ENCODE results near the gene PDXK. TPM values are rescaled to one million over a fixed set of nuclear protein-coding genes. Genes with fewer than 3 reads are reported as not detected.
A peak's percentile ranks its signal among the peaks of the same experiment; 100 is the strongest.

Gene PDXK
- total RNA-seq, 1 experiment from 2014 or later, result 175 TPM

GRCh38 chr21:43719748-43720538 is 1.0 kb downstream of the PDXK start:
- peaks cover 34% of the 10 kb centered on the region for H3K4me1 ChIP-seq (replicated peaks; ENCODE audit: insufficient read depth)
- BruUV-seq (replicated peaks), result no TSS peak
- H3K79me2 ChIP-seq (ENCODE audit: low read depth), result peaks cover 57% of the 10 kb centered on the region
- H2AFZ ChIP-seq, result no peak overlapping the region
- ChIA-PET CTCF (no interaction called here), POLR2A (ENCODE audit: unreplicated experiment) (no interaction called here)
- intact Hi-C loops (cut with micrococcal nuclease; ENCODE audit: unreplicated experiment), result no loop called here
- peaks cover 28% of the 10 kb centered on the region for H4K20me1 ChIP-seq (ENCODE audit: insufficient read depth)
- H3K4me3 ChIP-seq, result peak overlapping the region; percentile 71
- no peaks in the 10 kb centered on the region for H3K9me2 ChIP-seq (ENCODE audit: insufficient read depth)
- TF ChIP-seq CTCF (conservative IDR thresholded peaks at IDR 0.05) (no peak), EZH2 (IDR thresholded peaks at IDR 0.05; ENCODE audit: low read depth) (no peak)
- H3K27ac ChIP-seq, result peak overlapping the region; percentile 53
- no peaks in the 10 kb centered on the region for H3K9me3 ChIP-seq (ENCODE audit: insufficient read depth, low read depth)
- peak overlapping the region; percentile 89 for H3K4me2 ChIP-seq
- DNase-seq, result no peak
- H3F3A ChIP-seq (ENCODE audit: insufficient read depth, low read depth), result peaks cover 16% of the 10 kb centered on the region
- H3K36me3 ChIP-seq (ENCODE audit: low read depth), result no peaks in the 10 kb centered on the region
- H3K27me3 ChIP-seq (ENCODE audit: insufficient read depth, low read depth), result no peaks in the 10 kb centered on the region

GRCh38 chr21:43720539-43721166 is 1.7 kb downstream of the PDXK start:
- Histone ChIP-seq H3K9me3 (ENCODE audit: insufficient read depth, low read depth) (no peaks in the 10 kb centered on the region), H3K79me2 (ENCODE audit: low read depth) (peaks cover 63% of the 10 kb centered on the region), H3K36me3 (ENCODE audit: low read depth) (no peaks in the 10 kb centered on the region), H3K4me1 (replicated peaks; ENCODE audit: insufficient read depth) (peaks cover 41% of the 10 kb centered on the region), H4K20me1 (ENCODE audit: insufficient read depth) (peaks cover 28% of the 10 kb centered on the region), H3F3A (ENCODE audit: insufficient read depth, low read depth) (peaks cover 23% of the 10 kb centered on the region), H2AFZ (no peak overlapping the region), H3K4me3 (peak overlapping the region; percentile 71), H3K27me3 (ENCODE audit: insufficient read depth, low read depth) (no peaks in the 10 kb centered on the region), H3K27ac (no peak overlapping the region), H3K9me2 (ENCODE audit: insufficient read depth) (no peaks in the 10 kb centered on the region), H3K4me2 (peak overlapping the region; percentile 89)
- DNase-seq, result no peak
- TF ChIP-seq EZH2 (IDR thresholded peaks at IDR 0.05; ENCODE audit: low read depth) (no peak), CTCF (conservative IDR thresholded peaks at IDR 0.05) (no peak)
- CTCF ChIA-PET, result no interaction called here
- TSS peak; percentile 24 for BruUV-seq (replicated peaks)
- intact Hi-C loops (cut with micrococcal nuclease; ENCODE audit: unreplicated experiment), result no loop called here
- POLR2A ChIA-PET (ENCODE audit: unreplicated experiment), result no interaction called here

GRCh38 chr21:43721206-43721605 is 2.3 kb downstream of the PDXK start:
- TF ChIP-seq CTCF (conservative IDR thresholded peaks at IDR 0.05) (no peak), EZH2 (IDR thresholded peaks at IDR 0.05; ENCODE audit: low read depth) (no peak)
- H3F3A ChIP-seq (ENCODE audit: insufficient read depth, low read depth), result peaks cover 27% of the 10 kb centered on the region
- intact Hi-C loops (cut with micrococcal nuclease; ENCODE audit: unreplicated experiment), result no loop called here
- H3K9me2 ChIP-seq (ENCODE audit: insufficient read depth), result no peaks in the 10 kb centered on the region
- H4K20me1 ChIP-seq (ENCODE audit: insufficient read depth), result peaks cover 28% of the 10 kb centered on the region
- H3K79me2 ChIP-seq (ENCODE audit: low read depth), result peaks cover 64% of the 10 kb centered on the region
- H3K4me1 ChIP-seq (replicated peaks; ENCODE audit: insufficient read depth), result peaks cover 47% of the 10 kb centered on the region
- no peaks in the 10 kb centered on the region for H3K27me3 ChIP-seq (ENCODE audit: insufficient read depth, low read depth)
- no peak overlapping the region for H3K27ac ChIP-seq
- no TSS peak for BruUV-seq (replicated peaks)
- no peaks in the 10 kb centered on the region for H3K9me3 ChIP-seq (ENCODE audit: insufficient read depth, low read depth)
- peak overlapping the region; percentile 71 for H3K4me3 ChIP-seq
- POLR2A ChIA-PET (ENCODE audit: unreplicated experiment), result no interaction called here
- peak overlapping the region; percentile 89 for H3K4me2 ChIP-seq
- H3K36me3 ChIP-seq (ENCODE audit: low read depth), result no peaks in the 10 kb centered on the region
- no peak for DNase-seq
- no peak overlapping the region for H2AFZ ChIP-seq
- CTCF ChIA-PET, result no interaction called here

All from PC-9 (cell line).